H9 (cell line): ENCODE data around the gene CCDC12. TPM values are rescaled to one million over a fixed set of nuclear protein-coding genes. Genes with fewer than 3 reads are reported as not detected.

ENCODE experiments used
- DNase-seq: peaks from one replicate; pipeline ENCODE4 v3.0.0-alpha.2; 2017
- H2AFZ ChIP-seq: one replicate; pipeline ENCODE4 v1.6.1; 2013; ENCODE audit warnings: mild to moderate bottlenecking, low read length, control low read depth, moderate library complexity
- H2AK5ac ChIP-seq: 2 replicates; pipeline ENCODE4 v1.6.1; 2013; ENCODE audit warnings: low read length, control low read depth, mixed read lengths; ENCODE audit not compliant: insufficient read length
- H2BK120ac ChIP-seq: one replicate; pipeline ENCODE4 v1.6.1; 2013; ENCODE audit warnings: low read depth, mild to moderate bottlenecking, low read length, control low read depth, inconsistent platforms; ENCODE audit not compliant: poor library complexity, severe bottlenecking
- H2BK12ac ChIP-seq: 2 replicates; pipeline ENCODE4 v1.6.1; 2013; ENCODE audit warnings: low read length, control low read depth, mixed read lengths, low read depth; ENCODE audit not compliant: insufficient read length
- H2BK15ac ChIP-seq: 2 replicates; pipeline ENCODE4 v1.6.1; 2013; ENCODE audit warnings: low read depth, low read length, control low read depth
- H2BK20ac ChIP-seq: one replicate; pipeline ENCODE4 v1.6.1; 2013; ENCODE audit warnings: low read depth, mild to moderate bottlenecking, low read length, control low read depth, inconsistent platforms; ENCODE audit not compliant: poor library complexity, severe bottlenecking
- H2BK5ac ChIP-seq: 2 replicates; pipeline ENCODE4 v1.6.1; 2013; ENCODE audit warnings: low read length, control low read depth, mixed read lengths; ENCODE audit not compliant: insufficient read length
- H3K14ac ChIP-seq: 2 replicates; pipeline ENCODE4 v1.6.1; 2013; ENCODE audit warnings: low read length, control low read depth; ENCODE audit not compliant: insufficient read depth
- H3K18ac ChIP-seq: 2 replicates; pipeline ENCODE4 v1.6.1; 2013; ENCODE audit warnings: low read depth, mild to moderate bottlenecking, mixed read lengths, low read length, control low read depth; ENCODE audit not compliant: insufficient read length
- H3K23ac ChIP-seq: 2 replicates; pipeline ENCODE4 v1.6.1; 2013; ENCODE audit warnings: low read length, control low read depth, mixed read lengths, low read depth; ENCODE audit not compliant: insufficient read length
- H3K23me2 ChIP-seq: 2 replicates; pipeline ENCODE4 v1.6.1; 2013; ENCODE audit warnings: low read depth, mild to moderate bottlenecking, mixed read lengths, low read length, control low read depth; ENCODE audit not compliant: insufficient read length, poor library complexity, severe bottlenecking
- H3K27ac ChIP-seq: 2 replicates; pipeline ENCODE4 v1.5.1; 2013; ENCODE audit warnings: low read length, control low read depth, mixed read lengths, low read depth; ENCODE audit not compliant: insufficient read length
- H3K27me3 ChIP-seq: 2 replicates; pipeline ENCODE4 v1.6.1; 2013; ENCODE audit warnings: low read length, control low read depth, inconsistent platforms; ENCODE audit not compliant: insufficient read depth
- H3K4ac ChIP-seq: 2 replicates; pipeline ENCODE4 v1.6.1; 2013; ENCODE audit warnings: low read depth, mild to moderate bottlenecking, control low read depth, inconsistent platforms, low read length, moderate library complexity
- H3K4me1 ChIP-seq: 2 replicates; pipeline ENCODE4 v1.6.1; 2013; ENCODE audit warnings: low read length, control low read depth, inconsistent platforms; ENCODE audit not compliant: insufficient read depth
- H3K4me2 ChIP-seq: 2 replicates; pipeline ENCODE4 v1.6.1; 2013; ENCODE audit warnings: low read length, control low read depth, mixed read lengths; ENCODE audit not compliant: insufficient read length, insufficient read depth
- H3K56ac ChIP-seq: 2 replicates; pipeline ENCODE4 v1.6.1; 2013; ENCODE audit warnings: low read depth, mild to moderate bottlenecking, mixed read lengths, low read length, control low read depth; ENCODE audit not compliant: insufficient read length
- H3K79me1 ChIP-seq: 2 replicates; pipeline ENCODE4 v1.6.1; 2013; ENCODE audit warnings: low read depth, mild to moderate bottlenecking, moderate library complexity, low read length, control low read depth, inconsistent platforms; ENCODE audit not compliant: insufficient read depth, poor library complexity, severe bottlenecking
- H3K79me2 ChIP-seq: 2 replicates; pipeline ENCODE4 v1.6.1; 2013; ENCODE audit warnings: low read length, control low read depth, inconsistent platforms; ENCODE audit not compliant: insufficient read depth
- H3K9ac ChIP-seq: 2 replicates; pipeline ENCODE4 v1.6.1; 2013; ENCODE audit warnings: low read length, control low read depth, mixed read lengths; ENCODE audit not compliant: insufficient read length; ENCODE audit errors: extremely low read depth
- H3K9me3 ChIP-seq: one replicate; pipeline ENCODE4 v1.6.1; 2013; ENCODE audit warnings: low read depth, low read length, inconsistent platforms; ENCODE audit not compliant: control insufficient read depth
- H3T11ph ChIP-seq: one replicate; pipeline ENCODE4 v1.6.1; 2013; ENCODE audit warnings: mild to moderate bottlenecking, low read length, control low read depth, inconsistent platforms
- H4K20me1 ChIP-seq: one replicate; pipeline ENCODE4 v1.6.1; 2013; ENCODE audit not compliant: control insufficient read depth, insufficient read length, insufficient read depth
- H4K5ac ChIP-seq: 2 replicates; pipeline ENCODE4 v1.6.1; 2013; ENCODE audit warnings: low read depth, mild to moderate bottlenecking, mixed read lengths, low read length, control low read depth; ENCODE audit not compliant: insufficient read length
- H4K8ac ChIP-seq: replicated peaks from 2 replicates; pipeline ENCODE4 v1.6.1; 2013; ENCODE audit warnings: low read length, control low read depth, mixed read lengths, low read depth; ENCODE audit not compliant: insufficient read length
- H4K91ac ChIP-seq: 2 replicates; pipeline ENCODE4 v1.6.1; 2013; ENCODE audit warnings: low read depth, mild to moderate bottlenecking, moderate library complexity, mixed read lengths, low read length, control low read depth; ENCODE audit not compliant: insufficient read length
- H3K27ac Mint-ChIP-seq, 3 experiments: 2 replicates in 2 of 3; 3 replicates in 1 of 3; pipeline ENCODE4 v1.8.0; 2020 to 2021; ENCODE audit warnings: mixed read lengths in 3 of 3, mild to moderate bottlenecking in 1 of 3, moderate library complexity in 1 of 3
- H3K27me3 Mint-ChIP-seq: 2 replicates; pipeline ENCODE4 v1.8.0; 2021; ENCODE audit warnings: low read depth, mild to moderate bottlenecking, moderate library complexity, mixed read lengths
- H3K36me3 Mint-ChIP-seq, 3 experiments: 2 replicates in 2 of 3; 3 replicates in 1 of 3; pipeline ENCODE4 v1.8.0; 2020 to 2021; ENCODE audit warnings: low read depth in 3 of 3, mixed read lengths in 3 of 3; ENCODE audit not compliant: insufficient read depth in 1 of 3
- H3K4me1 Mint-ChIP-seq, 2 experiments: 2 replicates each; pipeline ENCODE4 v1.8.0; 2020; ENCODE audit warnings: mixed read lengths in 2 of 2
- H3K4me3 Mint-ChIP-seq, 2 experiments: 2 replicates in 1 of 2; 3 replicates in 1 of 2; pipeline ENCODE4 v1.8.0; 2020 to 2021; ENCODE audit warnings: mild to moderate bottlenecking in 2 of 2, mixed read lengths in 2 of 2, moderate library complexity in 1 of 2
- H3K9me3 Mint-ChIP-seq, 2 experiments: 2 replicates in 1 of 2; 3 replicates in 1 of 2; pipeline ENCODE4 v1.8.0; 2020; ENCODE audit warnings: mild to moderate bottlenecking in 2 of 2, mixed read lengths in 2 of 2, moderate library complexity in 1 of 2
- CTCF ChIP-seq: fragments of 200-600 bp; sonication (generic); conservative IDR thresholded peaks from 3 replicates; pipeline ENCODE4 v1.8.0; 2021; ENCODE audit warnings: antibody characterized with exemption, mild to moderate bottlenecking
- WGBS: extraction: QIAGEN DNeasy Blood & Tissue Kit; methylation state at CpG from one replicate; pipeline ENCODE4 v1.1.7; 2013; ENCODE audit warnings: missing lambda C conversion rate, low lambda C conversion rate, mixed read lengths; ENCODE audit not compliant: insufficient read length; ENCODE audit errors: extremely low coverage; 5-methylcytosine and 5-hydroxymethylcytosine counted together
- total RNA-seq: library from RNA; stranded (reverse); gene quantifications from 2 replicates; pipeline ENCODE4 v1.2.1, GENCODE V29; 2021

Gene CCDC12
- total RNA-seq, 1 experiment from 2014 or later: 54.0 TPM

DNA sequence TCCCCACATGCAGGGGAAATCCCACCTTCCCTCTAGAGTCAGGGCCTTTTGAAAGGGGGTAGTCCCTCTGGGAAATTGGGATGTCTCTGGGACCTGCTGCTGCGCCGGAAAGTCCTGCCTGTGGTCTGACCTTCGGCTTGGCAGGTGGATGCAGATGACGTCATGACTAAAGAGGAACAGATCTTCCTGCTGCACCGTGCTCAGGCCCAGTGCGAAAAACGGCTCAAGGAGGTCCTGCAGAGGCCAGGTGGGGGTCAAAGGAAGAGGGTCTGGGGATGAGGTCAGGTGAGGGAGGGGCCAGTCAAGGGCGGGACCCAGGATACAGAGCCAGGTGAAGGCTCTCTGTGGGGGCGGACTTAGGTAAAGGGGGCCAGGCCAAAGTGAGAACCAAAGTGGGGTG, 82.8 kb downstream of the CCDC12 start:
- Histone ChIP-seq H2BK20ac (no peak overlapping the region), H3K79me2 (no peaks in the 10 kb centered on the region), H2AK5ac (no peak overlapping the region), H3K56ac (no peak overlapping the region), H3K9ac (no peak overlapping the region), H3K4me2 (no peak overlapping the region), H2BK12ac (no peak overlapping the region), H4K91ac (no peak overlapping the region), H3K23ac (no peak overlapping the region), H3T11ph (no peak overlapping the region), H2AFZ (no peak overlapping the region), H3K14ac (no peak overlapping the region), H3K79me1 (no peaks in the 10 kb centered on the region), H3K4me1 (no peaks in the 10 kb centered on the region; the same call in 1 of the 2 replicates), H2BK5ac (no peak overlapping the region), H2BK120ac (no peak overlapping the region), H4K5ac (no peak overlapping the region), H3K9me3 (no peaks in the 10 kb centered on the region), H3K18ac (no peak overlapping the region), H4K8ac (no peak overlapping the region), H3K27me3 (peaks cover 24% of the 10 kb centered on the region; the same call in 1 of the 2 replicates), H3K27ac (no peak overlapping the region), H3K4ac (no peak overlapping the region), H2BK15ac (no peak overlapping the region), H3K23me2 (peaks cover 8% of the 10 kb centered on the region), H4K20me1 (no peaks in the 10 kb centered on the region)
- H3K4me3 Mint-ChIP-seq: peak overlapping the region in 1 of 2 experiments; percentile 13; a peak in 2 of 5 replicates
- no peak for DNase-seq
- no peaks in the 10 kb centered on the region; a peak in 1 of 5 replicates for H3K9me3 Mint-ChIP-seq
- H3K36me3 Mint-ChIP-seq: no peaks in the 10 kb centered on the region
- peaks cover 77% of the 10 kb centered on the region for H3K27me3 Mint-ChIP-seq
- H3K4me1 Mint-ChIP-seq: peaks cover 10 to 13% of the 10 kb centered on the region in 2 experiments
- H3K27ac Mint-ChIP-seq: no peak overlapping the region
- no peak for TF ChIP-seq CTCF
- no CpG with 5 or more reads among the region's 9 CpGs for WGBS
